GM21528 (cell line): ENCODE results near the gene OTOGL.
"Not testable (repeated sequence)": the region's sequence is repeated elsewhere in the genome, so short reads cannot be mapped to it uniquely, and the experiment has no call there.

ENCODE experiments used
- ATAC-seq: cut with Tn5 transposase; IDR thresholded peaks from one replicate; pipeline ENCODE4 v1.9.1; 2021; ENCODE audit warnings: mild to moderate bottlenecking, moderate library complexity; ENCODE audit not compliant: unreplicated experiment, low FRiP score

Gene OTOGL

DNA sequence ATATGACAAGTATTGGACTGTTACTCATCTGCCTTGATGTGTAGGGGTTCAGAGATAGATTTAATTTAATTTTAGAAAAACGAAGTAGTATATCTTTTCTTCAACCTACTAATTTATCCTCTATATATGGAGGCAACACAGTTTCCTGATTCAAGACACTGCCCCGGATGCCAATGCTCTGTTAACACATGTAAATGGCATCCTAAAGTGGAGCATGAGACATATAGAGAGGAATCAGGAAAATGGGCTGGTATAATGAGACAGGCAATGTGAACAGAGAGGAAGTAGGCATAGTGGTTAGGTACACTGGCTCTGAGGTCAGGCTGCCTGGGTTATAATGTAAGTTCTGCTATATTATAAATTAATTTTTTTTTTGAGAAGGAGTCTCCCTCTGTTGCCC is 85.6 kb downstream of the OTOGL start:
- ATAC-seq, result no peak

DNA sequence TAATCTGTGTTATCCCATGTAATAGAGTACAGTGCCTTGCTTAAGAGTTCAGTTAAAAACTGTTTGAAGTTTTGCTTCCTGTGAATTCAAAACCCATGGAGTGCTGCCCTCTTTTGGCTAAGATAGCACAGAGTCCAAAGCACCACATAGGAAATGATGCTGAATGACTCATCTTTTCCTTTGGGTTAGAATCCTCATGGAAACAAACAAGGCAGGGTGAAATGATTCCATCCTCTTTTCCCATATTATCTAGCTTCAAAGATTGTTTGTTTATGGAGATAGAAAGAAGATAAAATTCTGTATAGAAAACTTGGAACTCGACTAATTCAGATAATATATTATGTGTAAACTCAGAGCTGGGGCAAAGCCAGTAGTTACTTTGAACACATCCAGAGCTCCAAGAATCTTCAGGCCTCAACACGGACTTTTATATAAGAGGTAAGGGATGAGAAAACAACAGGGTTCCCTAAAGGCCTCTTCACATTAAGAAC is 87.4 kb downstream of the OTOGL start:
- ATAC-seq, result peak; percentile 66

DNA sequence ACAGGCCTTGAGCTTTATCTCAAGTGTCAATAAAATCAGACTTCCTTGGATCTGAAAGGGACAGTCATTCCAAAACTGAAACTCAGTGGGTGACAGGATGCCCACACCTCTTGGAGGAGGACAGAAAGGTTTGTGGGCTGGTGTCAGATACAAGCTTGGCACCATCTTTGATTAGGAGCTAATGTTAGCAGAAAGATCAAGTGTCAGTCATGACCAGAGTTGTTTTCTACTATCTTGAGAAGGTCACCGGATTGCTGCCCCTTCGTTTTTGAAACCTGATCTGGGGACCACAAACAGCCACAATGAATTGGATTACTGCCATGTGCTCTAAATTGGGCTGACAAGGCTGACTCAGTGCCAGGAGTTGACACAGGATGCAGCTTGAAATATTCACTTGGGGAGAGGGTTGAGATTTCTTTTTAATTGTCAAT is 88.3 kb downstream of the OTOGL start:
- ATAC-seq, result no peak

GRCh38 chr12:80188576-80188975 is 89.2 kb downstream of the OTOGL start:
- no peak for ATAC-seq

GRCh38 chr12:80189241-80189640 is 89.9 kb downstream of the OTOGL start:
- ATAC-seq, result no peak

GRCh38 chr12:80190001-80190400 is 90.7 kb downstream of the OTOGL start:
- no peak for ATAC-seq

DNA sequence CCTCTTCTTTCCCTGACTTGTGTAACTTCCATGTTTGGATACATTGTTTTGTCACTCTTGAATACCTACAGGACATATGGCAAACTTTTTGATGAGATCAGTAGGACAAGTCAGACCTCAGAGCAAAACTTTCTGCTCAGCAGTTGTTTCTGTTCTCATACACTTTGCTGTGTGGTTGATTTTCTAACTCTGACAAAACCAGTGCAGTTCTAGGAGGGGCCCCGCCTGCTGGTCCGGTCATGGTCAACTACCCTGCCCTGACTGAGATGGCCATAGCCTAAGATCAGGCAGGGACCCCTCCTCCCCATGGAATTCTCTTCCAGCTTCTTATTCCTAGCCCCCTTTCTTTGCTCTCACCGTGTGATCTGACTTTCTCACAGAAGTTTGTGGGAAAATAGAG is 92.8 kb downstream of the OTOGL start:
- ATAC-seq, result no peak

- no peak for ATAC-seq
Observed at GRCh38 chr12:80193865-80194264, 94.5 kb downstream of the OTOGL start.

- ATAC-seq, result no peak
Observed at GRCh38 chr12:80195074-80195726, 95.9 kb downstream of the OTOGL start.

- ATAC-seq, result no peak
Observed at GRCh38 chr12:80195737-80196136, 96.4 kb downstream of the OTOGL start.

DNA sequence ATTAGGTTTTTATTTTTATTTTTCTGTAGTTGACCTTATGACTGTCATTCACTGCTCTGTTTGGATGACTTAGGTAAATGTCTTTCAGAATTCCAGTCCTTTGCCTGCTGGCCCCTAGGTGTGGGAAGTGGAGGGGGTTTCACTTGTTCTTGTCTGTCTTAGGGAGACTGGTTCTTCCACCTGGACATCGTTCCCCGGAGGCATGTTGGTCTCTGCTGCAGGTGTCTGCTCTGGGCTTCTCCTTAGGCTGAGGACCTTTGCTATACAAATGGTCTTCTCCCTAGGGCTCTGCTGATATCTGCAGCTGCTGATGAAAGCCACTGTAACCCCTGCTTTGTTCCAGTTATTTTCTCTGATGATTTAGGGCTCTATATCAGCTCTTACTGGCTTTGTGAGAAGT is 97.1 kb downstream of the OTOGL start:
- no peak for ATAC-seq

GRCh38 chr12:80198782-80199337 is 99.5 kb downstream of the OTOGL start:
- no peak for ATAC-seq

- no peak for ATAC-seq
Observed at GRCh38 chr12:80199931-80200330, 100.6 kb downstream of the OTOGL start.

GRCh38 chr12:80200414-80200813 is 101.1 kb downstream of the OTOGL start:
- no peak for ATAC-seq

- no peak for ATAC-seq
Observed at GRCh38 chr12:80201908-80202307, 102.6 kb downstream of the OTOGL start.

- no peak for ATAC-seq
Observed at GRCh38 chr12:80205960-80206359, 106.6 kb downstream of the OTOGL start.

- ATAC-seq, result no peak
Observed at GRCh38 chr12:80208071-80208470, 108.7 kb downstream of the OTOGL start.

- ATAC-seq, result no peak
Observed at GRCh38 chr12:80211671-80212070, 112.3 kb downstream of the OTOGL start.

- ATAC-seq, result no peak
Observed at GRCh38 chr12:80212938-80213645, 113.8 kb downstream of the OTOGL start.

DNA sequence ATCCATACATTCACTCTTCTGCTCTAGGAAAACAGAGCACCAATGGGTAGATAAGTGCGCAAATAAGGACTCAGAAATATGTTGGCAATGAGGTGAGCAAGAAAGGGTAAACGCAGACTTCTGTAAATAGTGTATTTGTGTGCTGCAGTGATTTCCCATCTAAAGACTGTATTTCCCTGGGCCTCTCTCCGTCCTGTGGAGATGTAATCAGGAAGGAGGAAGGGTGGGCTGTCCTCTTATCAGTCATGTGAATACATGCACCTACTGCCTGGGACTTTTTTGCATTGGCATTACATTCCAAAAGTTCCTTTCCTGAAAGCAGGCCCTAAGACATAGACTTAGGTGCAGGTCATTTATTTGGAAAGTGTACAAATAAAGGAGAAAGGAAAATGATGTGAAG is 114.5 kb downstream of the OTOGL start:
- no peak for ATAC-seq

DNA sequence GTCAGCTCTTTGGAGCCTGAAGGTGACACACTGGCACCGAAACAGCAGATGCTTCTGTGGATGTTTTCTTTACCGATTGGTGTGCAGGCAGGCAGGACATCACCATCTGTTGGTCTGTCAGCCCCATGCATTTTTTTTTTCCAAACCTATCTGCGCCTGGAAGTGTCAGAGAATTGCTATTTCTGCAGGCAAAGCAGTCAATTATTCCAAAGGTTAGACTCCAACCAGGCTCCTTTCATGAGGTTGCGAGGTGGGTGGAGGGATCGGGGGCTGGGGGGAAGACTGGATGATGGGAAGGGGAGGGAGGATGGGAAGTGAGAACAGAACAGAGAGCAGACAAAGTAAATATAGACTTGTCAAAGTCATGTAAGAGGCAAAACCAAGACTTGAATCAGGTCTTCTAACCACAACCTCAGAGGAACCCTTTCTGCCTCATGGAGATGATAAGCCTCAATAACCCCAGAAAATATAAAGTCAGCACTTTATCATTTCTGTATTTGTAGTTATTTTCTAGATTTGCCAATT is 117.7 kb downstream of the OTOGL start:
- ATAC-seq, result peak; percentile 61

DNA sequence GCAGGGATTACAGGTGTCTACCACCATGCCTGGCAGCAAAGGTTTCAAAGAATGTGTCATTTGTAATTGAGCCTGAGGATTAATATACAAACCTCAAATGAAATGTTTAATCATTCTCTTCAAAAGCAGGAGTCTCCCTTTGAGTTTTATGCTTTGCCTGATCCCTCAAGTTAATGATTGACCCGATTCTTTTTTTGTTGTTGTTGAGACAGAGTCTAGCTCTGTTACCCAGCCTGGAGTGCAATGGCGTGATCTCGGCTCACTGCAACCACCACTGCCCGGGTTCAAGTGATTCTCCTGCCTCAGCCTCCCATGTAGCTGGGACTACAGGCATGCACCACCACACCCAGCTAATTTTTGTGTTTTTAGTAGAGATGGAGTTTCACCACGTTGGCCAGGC is 119.6 kb downstream of the OTOGL start:
- not testable (repeated sequence) for ATAC-seq
